Trophoblast cell (in vitro differentiated cells and primary cell): ENCODE data around the gene URB1.

Source experiments
- DNase-seq, 2 donors: peaks; one replicate each; pipeline ENCODE4 v3.0.0-alpha.2; 2016
- H2AFZ ChIP-seq: 2 replicates; pipeline ENCODE4 v1.6.1; 2013; ENCODE audit warnings: low read length, moderate library complexity, mild to moderate bottlenecking; ENCODE audit not compliant: insufficient read depth, poor library complexity
- H2AK5ac ChIP-seq: 2 replicates; pipeline ENCODE4 v1.6.1; 2013; ENCODE audit warnings: mild to moderate bottlenecking, low read length
- H2BK120ac ChIP-seq: 2 replicates; pipeline ENCODE4 v1.6.1; 2013; ENCODE audit warnings: low read length, mild to moderate bottlenecking, moderate library complexity; ENCODE audit not compliant: insufficient read depth, poor library complexity
- H2BK12ac ChIP-seq: 2 replicates; pipeline ENCODE4 v1.6.1; 2013; ENCODE audit warnings: mild to moderate bottlenecking, low read length, moderate library complexity
- H2BK5ac ChIP-seq: 2 replicates; pipeline ENCODE4 v1.6.1; 2013; ENCODE audit warnings: low read length, low read depth, moderate library complexity, mild to moderate bottlenecking; ENCODE audit not compliant: poor library complexity
- H3K14ac ChIP-seq: 2 replicates; pipeline ENCODE4 v1.6.1; 2013; ENCODE audit warnings: mild to moderate bottlenecking, low read length
- H3K18ac ChIP-seq: 2 replicates; pipeline ENCODE4 v1.6.1; 2013; ENCODE audit warnings: mild to moderate bottlenecking, low read length
- H3K23ac ChIP-seq: 2 replicates; pipeline ENCODE4 v1.6.1; 2013; ENCODE audit warnings: low read length
- H3K27ac ChIP-seq: 2 replicates; pipeline ENCODE4 v1.5.1; 2013; ENCODE audit warnings: low read depth, mild to moderate bottlenecking, inconsistent platforms, low read length, moderate library complexity
- H3K27me3 ChIP-seq: 2 replicates; pipeline ENCODE4 v1.6.1; 2013; ENCODE audit warnings: inconsistent platforms, mild to moderate bottlenecking, low read length, moderate library complexity; ENCODE audit not compliant: insufficient read depth
- H3K36me3 ChIP-seq, 2 experiments: 1 replicate in 1 of 2; 2 replicates in 1 of 2; pipeline ENCODE4 v1.6.1; 2013; ENCODE audit warnings: low read length in 2 of 2, mild to moderate bottlenecking in 2 of 2, moderate library complexity in 1 of 2; ENCODE audit not compliant: insufficient read depth in 2 of 2, control insufficient read depth in 1 of 2
- H3K4ac ChIP-seq: 2 replicates; pipeline ENCODE4 v1.6.1; 2013; ENCODE audit warnings: low read depth, mild to moderate bottlenecking, low read length, moderate library complexity
- H3K4me1 ChIP-seq, 2 experiments: 1 replicate in 1 of 2; 2 replicates in 1 of 2; pipeline ENCODE4 v1.6.1; 2013; ENCODE audit warnings: low read length in 2 of 2, mild to moderate bottlenecking in 2 of 2, moderate library complexity in 1 of 2; ENCODE audit not compliant: insufficient read depth in 2 of 2, control insufficient read depth in 1 of 2
- H3K4me2 ChIP-seq: 2 replicates; pipeline ENCODE4 v1.6.1; 2013; ENCODE audit warnings: inconsistent platforms, mild to moderate bottlenecking, low read length, moderate library complexity
- H3K4me3 ChIP-seq: 2 replicates; pipeline ENCODE4 v1.5.1; 2013; ENCODE audit warnings: mild to moderate bottlenecking, low read depth, low read length, inconsistent platforms
- H3K79me1 ChIP-seq: one replicate; pipeline ENCODE4 v1.6.1; 2013; ENCODE audit warnings: low read length
- H3K79me2 ChIP-seq: 2 replicates; pipeline ENCODE4 v1.6.1; 2013; ENCODE audit warnings: low read length, mild to moderate bottlenecking; ENCODE audit not compliant: control insufficient read depth, insufficient read depth, poor library complexity
- H3K9ac ChIP-seq: 2 replicates; pipeline ENCODE4 v1.6.1; 2013; ENCODE audit warnings: mild to moderate bottlenecking, low read length
- H3K9me3 ChIP-seq: 2 replicates; pipeline ENCODE4 v1.6.1; 2013; ENCODE audit warnings: low read depth, mild to moderate bottlenecking, control low read depth, inconsistent platforms, low read length; ENCODE audit not compliant: insufficient read depth
- H4K12ac ChIP-seq: 2 replicates; pipeline ENCODE4 v1.6.1; 2013; ENCODE audit warnings: low read depth, mild to moderate bottlenecking, low read length, moderate library complexity
- H4K8ac ChIP-seq: 2 replicates; pipeline ENCODE4 v1.6.1; 2013; ENCODE audit warnings: low read depth, mild to moderate bottlenecking, low read length, moderate library complexity
- H4K91ac ChIP-seq: one replicate; pipeline ENCODE4 v1.6.1; 2013; ENCODE audit warnings: low read depth, mild to moderate bottlenecking, low read length, moderate library complexity
- WGBS: extraction: QIAGEN DNeasy Blood & Tissue Kit; methylation state at CpG from one replicate; pipeline ENCODE4 v1.1.7; 2013; ENCODE audit warnings: missing lambda C conversion rate; ENCODE audit not compliant: insufficient read length, insufficient coverage; ENCODE audit errors: extremely low coverage; 5-methylcytosine and 5-hydroxymethylcytosine counted together

URB1 gene

GRCh38 chr21:32340863-32341848, 51.7 kb downstream of the URB1 start:
- Histone ChIP-seq H3K14ac (no peak overlapping the region), H3K18ac (no peak overlapping the region), H3K23ac (no peak overlapping the region), H3K27me3 (no peaks in the 10 kb centered on the region), H4K91ac (no peak overlapping the region), H4K8ac (no peak overlapping the region), H3K79me2 (no peaks in the 10 kb centered on the region), H3K4me3 (no peak overlapping the region), H2BK5ac (no peak overlapping the region), H3K36me3 (peaks cover 25 to 49% of the 10 kb centered on the region in 2 experiments), H3K79me1 (no peaks in the 10 kb centered on the region), H3K9ac (no peak overlapping the region), H3K4me2 (no peak overlapping the region), H4K12ac (no peak overlapping the region), H3K9me3 (peaks cover 4% of the 10 kb centered on the region), H3K4me1 (no peaks in the 10 kb centered on the region), H2AK5ac (no peak overlapping the region), H2BK120ac (no peak overlapping the region), H2BK12ac (no peak overlapping the region), H2AFZ (no peak overlapping the region), H3K27ac (no peak overlapping the region), H3K4ac (no peak overlapping the region)
- no CpG with 5 or more reads among the region's 12 CpGs for WGBS
- DNase-seq, result no peak

DNA sequence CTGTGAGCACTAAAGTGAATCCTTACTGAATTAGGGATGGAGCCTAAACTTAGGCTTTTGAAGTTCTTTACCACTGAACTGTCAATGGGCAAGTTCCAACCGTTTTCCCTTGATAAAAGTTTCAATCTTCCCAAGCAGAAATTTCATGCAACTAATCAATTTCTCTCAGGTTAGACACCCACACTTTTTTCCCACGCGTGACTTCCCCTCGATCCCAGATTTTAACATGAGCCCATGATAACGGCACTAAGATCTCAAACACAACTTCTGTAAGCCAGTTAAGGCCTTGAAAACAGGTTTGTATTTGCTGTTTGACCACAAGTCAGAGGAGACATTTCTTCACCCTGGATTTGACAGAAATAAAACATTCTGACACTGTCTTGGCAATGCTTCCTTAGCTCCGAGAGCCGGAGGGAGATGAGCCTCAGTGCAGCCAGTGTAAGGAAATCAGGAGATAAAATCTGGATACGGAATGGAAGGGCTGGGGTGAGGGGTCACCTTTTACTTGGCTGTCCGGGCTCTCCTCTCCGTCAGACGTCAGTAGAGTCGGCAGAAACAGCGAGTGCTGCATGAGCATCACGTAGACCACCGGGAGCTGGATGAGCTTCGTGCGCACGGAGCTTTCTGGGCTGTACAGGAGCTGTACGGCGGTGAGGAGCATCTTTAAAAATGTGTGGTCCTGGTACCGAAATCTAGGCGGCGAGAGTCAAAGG, 54.4 kb downstream of the URB1 start:
- Histone ChIP-seq H4K91ac (no peak overlapping the region), H2BK12ac (no peak overlapping the region), H3K14ac (no peak overlapping the region), H3K79me1 (no peaks in the 10 kb centered on the region), H2BK5ac (no peak overlapping the region), H3K36me3 (peaks cover 38 to 54% of the 10 kb centered on the region in 2 experiments), H2AFZ (no peak overlapping the region), H3K79me2 (no peaks in the 10 kb centered on the region), H3K9ac (no peak overlapping the region), H3K27ac (no peak overlapping the region), H3K18ac (no peak overlapping the region), H2AK5ac (no peak overlapping the region), H3K9me3 (no peaks in the 10 kb centered on the region), H4K8ac (no peak overlapping the region), H3K4me2 (no peak overlapping the region), H3K4ac (no peak overlapping the region), H3K23ac (no peak overlapping the region), H3K27me3 (no peaks in the 10 kb centered on the region), H2BK120ac (no peak overlapping the region), H3K4me3 (no peak overlapping the region), H3K4me1 (no peaks in the 10 kb centered on the region), H4K12ac (no peak overlapping the region)
- no peak for DNase-seq
- WGBS, result no CpG with 5 or more reads among the region's 23 CpGs

DNA sequence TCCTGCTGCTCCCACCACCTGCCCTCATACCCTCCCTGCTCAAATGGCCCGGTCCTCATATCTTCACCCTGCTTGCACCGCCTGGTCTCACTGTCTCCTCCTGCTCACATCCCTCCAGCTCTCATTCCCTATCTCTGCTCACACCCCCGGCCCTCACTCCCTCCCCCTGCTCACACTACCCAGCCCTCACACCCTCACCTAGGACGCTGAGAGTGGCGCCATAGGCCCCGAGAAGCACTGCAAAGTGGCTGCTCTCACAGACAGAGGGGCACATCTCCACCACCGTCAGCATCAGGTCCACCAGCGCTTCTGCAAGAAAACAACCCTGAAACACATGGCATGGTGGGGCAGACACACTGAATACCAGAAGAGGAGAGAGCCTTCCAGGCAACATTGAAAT, 55.6 kb downstream of the URB1 start:
- no peak overlapping the region for H3K4me3 ChIP-seq
- H3K4me2 ChIP-seq, result no peak overlapping the region
- H3K14ac ChIP-seq, result no peak overlapping the region
- no peaks in the 10 kb centered on the region for H3K79me1 ChIP-seq
- no peak overlapping the region for H2BK5ac ChIP-seq
- no peak overlapping the region for H3K23ac ChIP-seq
- H2AK5ac ChIP-seq, result no peak overlapping the region
- no peak overlapping the region for H3K4ac ChIP-seq
- H3K9ac ChIP-seq, result no peak overlapping the region
- no peak overlapping the region for H3K27ac ChIP-seq
- H2BK12ac ChIP-seq, result no peak overlapping the region
- no peak overlapping the region for H3K18ac ChIP-seq
- H3K4me1 ChIP-seq, result no peaks in the 10 kb centered on the region
- no peaks in the 10 kb centered on the region for H3K27me3 ChIP-seq
- H3K36me3 ChIP-seq, result peaks cover 36 to 52% of the 10 kb centered on the region in 2 experiments
- H4K12ac ChIP-seq, result no peak overlapping the region
- no peak overlapping the region for H2BK120ac ChIP-seq
- DNase-seq, result no peak
- H2AFZ ChIP-seq, result no peak overlapping the region
- H4K91ac ChIP-seq, result no peak overlapping the region
- no peak overlapping the region for H4K8ac ChIP-seq
- H3K9me3 ChIP-seq, result no peaks in the 10 kb centered on the region
- H3K79me2 ChIP-seq, result no peaks in the 10 kb centered on the region
- WGBS, result no CpG with 5 or more reads among the region's 8 CpGs

- Histone ChIP-seq H3K27ac (no peak overlapping the region), H3K23ac (no peak overlapping the region), H3K18ac (no peak overlapping the region), H3K27me3 (no peaks in the 10 kb centered on the region), H3K4ac (no peak overlapping the region), H2AFZ (no peak overlapping the region), H3K79me1 (no peaks in the 10 kb centered on the region), H2BK5ac (no peak overlapping the region), H3K9ac (no peak overlapping the region), H2BK12ac (no peak overlapping the region), H3K4me1 (no peaks in the 10 kb centered on the region), H4K12ac (no peak overlapping the region), H2BK120ac (no peak overlapping the region), H3K4me3 (no peak overlapping the region), H4K8ac (no peak overlapping the region), H2AK5ac (no peak overlapping the region), H3K79me2 (no peaks in the 10 kb centered on the region), H3K4me2 (no peak overlapping the region), H3K14ac (no peak overlapping the region), H3K36me3 (peaks cover 36 to 50% of the 10 kb centered on the region in 2 experiments), H3K9me3 (no peaks in the 10 kb centered on the region), H4K91ac (no peak overlapping the region)
- DNase-seq, result no peak
- no CpG with 5 or more reads among the region's 1 CpG for WGBS
Measured at GRCh38 chr21:32336711-32337110, 56.1 kb downstream of the URB1 start.
